MCF 10A (cell line): Measurements from ENCODE around the gene SMAD6. TPM values are rescaled to one million over a fixed set of nuclear protein-coding genes. Genes with fewer than 3 reads are reported as not detected.

Experiments used
- BruUV-seq: library from RNA; stranded (reverse); fragments of 400-500 nt; replicated peaks from 2 replicates; lab custom pipeline; 2021; lab: Mats Ljungman, UMichigan
- CTCF ChIA-PET: fragments of 300-600 bp; sonication (Branson Sonifier 250); formaldehyde crosslinking; extraction: SDS; loops from one replicate; lab custom pipeline; 2021; ENCODE audit warnings: antibody characterized with exemption, inconsistent platforms; lab: Yijun Ruan, JAX
- POLR2A ChIA-PET: fragments of 300-600, 350-650 bp; sonication (Branson Sonifier 250); formaldehyde crosslinking; extraction: SDS; loops from one replicate; lab custom pipeline; 2020; ENCODE audit warnings: antibody characterized with exemption, inconsistent platforms; lab: Yijun Ruan, JAX
- DNase-seq: peaks from one replicate; pipeline ENCODE4 v3.0.0-alpha.2; 2018; ENCODE audit not compliant: unreplicated experiment
- H3K27ac Mint-ChIP-seq: one replicate; pipeline ENCODE4 v1.8.0; 2022; ENCODE audit warnings: mild to moderate bottlenecking, low read depth, mixed read lengths; ENCODE audit not compliant: unreplicated experiment
- H3K27me3 Mint-ChIP-seq: one replicate; pipeline ENCODE4 v1.8.0; 2022; ENCODE audit warnings: mixed read lengths; ENCODE audit not compliant: insufficient read depth, unreplicated experiment
- H3K36me3 Mint-ChIP-seq: one replicate; pipeline ENCODE4 v1.8.0; 2022; ENCODE audit warnings: mild to moderate bottlenecking, moderate library complexity, mixed read lengths; ENCODE audit not compliant: insufficient read depth, unreplicated experiment
- H3K4me1 Mint-ChIP-seq: one replicate; pipeline ENCODE4 v1.8.0; 2022; ENCODE audit warnings: mixed read lengths; ENCODE audit not compliant: insufficient read depth, unreplicated experiment
- H3K4me3 Mint-ChIP-seq: one replicate; pipeline ENCODE4 v1.8.0; 2022; ENCODE audit warnings: mild to moderate bottlenecking, moderate library complexity, mixed read lengths; ENCODE audit not compliant: unreplicated experiment
- H3K9me3 Mint-ChIP-seq: one replicate; pipeline ENCODE4 v1.8.0; 2022; ENCODE audit warnings: mixed read lengths; ENCODE audit not compliant: unreplicated experiment
- CTCF ChIP-seq: fragments of 200-600 bp; IDR thresholded peaks from one replicate; pipeline ENCODE4 v1.8.0; 2022; ENCODE audit warnings: antibody characterized with exemption, mild to moderate bottlenecking; ENCODE audit not compliant: unreplicated experiment
- intact Hi-C: fragments of 100-400 bp; cut with micrococcal nuclease; formaldehyde crosslinking; loops from 2 replicates; pipeline ENCODE4 v1.14.1; 2022
- total RNA-seq: library from RNA; stranded (reverse); gene quantifications from 2 replicates; pipeline ENCODE4 v1.2.3, GENCODE V29; 2022

Gene SMAD6
- total RNA-seq, 1 experiment from 2014 or later = not detected

GRCh38 chr15:66730168-66731021, 28.4 kb downstream of the SMAD6 start:
- Mint-ChIP-seq H3K27me3 (no peaks in the 10 kb centered on the region), H3K27ac (no peak overlapping the region), H3K9me3 (no peaks in the 10 kb centered on the region), H3K36me3 (no peaks in the 10 kb centered on the region), H3K4me1 (no peaks in the 10 kb centered on the region), H3K4me3 (no peak overlapping the region)
- no peak for DNase-seq
- no peak for TF ChIP-seq CTCF
- POLR2A ChIA-PET = interaction anchor here (1.5 kb wide), 1 partner anchor 8 kb away, joined by 3 read pairs; no protein-coding TSS in a partner anchor
- no TSS peak for BruUV-seq
- intact Hi-C loops = no loop called here
- CTCF ChIA-PET = interaction anchor here (0.8 kb wide), 2 partner anchors 121 to 123 kb away, joined by 3 read pairs; no protein-coding TSS in a partner anchor

GRCh38 chr15:66733976-66734375, 31.9 kb downstream of the SMAD6 start:
- no peak for TF ChIP-seq CTCF
- no peak for DNase-seq
- Mint-ChIP-seq H3K36me3 (no peaks in the 10 kb centered on the region), H3K9me3 (no peaks in the 10 kb centered on the region), H3K4me3 (no peak overlapping the region), H3K27ac (no peak overlapping the region), H3K4me1 (no peaks in the 10 kb centered on the region), H3K27me3 (no peaks in the 10 kb centered on the region)
- ChIA-PET CTCF (no interaction called here), POLR2A (no interaction called here)
- BruUV-seq = no TSS peak
- intact Hi-C loops = no loop called here

- Mint-ChIP-seq H3K9me3 (no peaks in the 10 kb centered on the region), H3K27ac (no peak overlapping the region), H3K4me1 (no peaks in the 10 kb centered on the region), H3K4me3 (no peak overlapping the region), H3K27me3 (no peaks in the 10 kb centered on the region), H3K36me3 (no peaks in the 10 kb centered on the region)
- TF ChIP-seq CTCF = no peak
- no peak for DNase-seq
- POLR2A ChIA-PET = no interaction called here
- intact Hi-C loops = no loop called here
- BruUV-seq = no TSS peak
- CTCF ChIA-PET = interaction anchor here (0.6 kb wide), 1 partner anchor 13 kb away, joined by 3 read pairs; no protein-coding TSS in a partner anchor
Observed at GRCh38 chr15:66734961-66735908, 33.2 kb downstream of the SMAD6 start.

GRCh38 chr15:66735909-66736305, 33.9 kb downstream of the SMAD6 start:
- H3K9me3 Mint-ChIP-seq = no peaks in the 10 kb centered on the region
- no TSS peak for BruUV-seq
- H3K27me3 Mint-ChIP-seq = no peaks in the 10 kb centered on the region
- CTCF ChIA-PET = no interaction called here
- no peaks in the 10 kb centered on the region for H3K36me3 Mint-ChIP-seq
- DNase-seq = no peak
- TF ChIP-seq CTCF = no peak
- no peak overlapping the region for H3K27ac Mint-ChIP-seq
- no peak overlapping the region for H3K4me3 Mint-ChIP-seq
- intact Hi-C loops = no loop called here
- POLR2A ChIA-PET = no interaction called here
- no peaks in the 10 kb centered on the region for H3K4me1 Mint-ChIP-seq
